Measurements from ENCODE around the gene PHEX.

PHEX gene

DNA sequence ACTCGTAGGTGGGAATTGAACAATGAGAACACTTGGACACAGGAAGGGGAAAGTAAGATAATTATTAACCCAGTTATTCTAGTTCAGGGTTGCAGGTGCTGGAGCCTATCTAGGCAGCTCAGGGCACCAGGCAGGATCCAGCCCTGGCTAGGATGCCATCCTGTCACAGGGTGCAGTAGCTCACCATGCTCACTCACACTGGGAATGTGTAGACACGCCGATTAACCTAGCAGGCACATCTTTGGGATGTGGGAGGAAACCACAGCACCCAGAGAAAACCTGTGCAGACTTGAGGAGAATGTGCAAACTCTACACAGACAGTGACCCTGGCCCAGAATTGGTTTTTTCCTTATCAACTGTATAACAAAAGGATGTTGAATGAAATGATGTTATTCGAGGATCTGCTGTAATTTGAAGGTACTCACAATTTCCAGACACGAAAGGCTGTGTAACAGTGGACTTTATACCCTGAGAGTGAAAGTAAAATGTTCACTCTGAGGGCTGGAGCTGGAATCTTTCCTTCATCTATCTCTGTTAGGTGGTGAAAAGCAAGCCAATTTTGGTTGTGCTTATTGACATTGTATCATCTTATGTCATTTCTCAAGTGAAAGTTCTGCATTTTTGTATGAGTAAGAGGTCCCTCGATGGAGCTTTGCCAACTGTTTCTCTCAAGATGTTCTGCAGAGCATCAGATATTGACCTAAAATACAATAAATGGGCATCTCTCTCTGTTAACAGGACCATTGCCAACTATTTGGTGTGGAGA lies 78.8 kb downstream of the PHEX start:
- DNase-seq: no peak

DNA sequence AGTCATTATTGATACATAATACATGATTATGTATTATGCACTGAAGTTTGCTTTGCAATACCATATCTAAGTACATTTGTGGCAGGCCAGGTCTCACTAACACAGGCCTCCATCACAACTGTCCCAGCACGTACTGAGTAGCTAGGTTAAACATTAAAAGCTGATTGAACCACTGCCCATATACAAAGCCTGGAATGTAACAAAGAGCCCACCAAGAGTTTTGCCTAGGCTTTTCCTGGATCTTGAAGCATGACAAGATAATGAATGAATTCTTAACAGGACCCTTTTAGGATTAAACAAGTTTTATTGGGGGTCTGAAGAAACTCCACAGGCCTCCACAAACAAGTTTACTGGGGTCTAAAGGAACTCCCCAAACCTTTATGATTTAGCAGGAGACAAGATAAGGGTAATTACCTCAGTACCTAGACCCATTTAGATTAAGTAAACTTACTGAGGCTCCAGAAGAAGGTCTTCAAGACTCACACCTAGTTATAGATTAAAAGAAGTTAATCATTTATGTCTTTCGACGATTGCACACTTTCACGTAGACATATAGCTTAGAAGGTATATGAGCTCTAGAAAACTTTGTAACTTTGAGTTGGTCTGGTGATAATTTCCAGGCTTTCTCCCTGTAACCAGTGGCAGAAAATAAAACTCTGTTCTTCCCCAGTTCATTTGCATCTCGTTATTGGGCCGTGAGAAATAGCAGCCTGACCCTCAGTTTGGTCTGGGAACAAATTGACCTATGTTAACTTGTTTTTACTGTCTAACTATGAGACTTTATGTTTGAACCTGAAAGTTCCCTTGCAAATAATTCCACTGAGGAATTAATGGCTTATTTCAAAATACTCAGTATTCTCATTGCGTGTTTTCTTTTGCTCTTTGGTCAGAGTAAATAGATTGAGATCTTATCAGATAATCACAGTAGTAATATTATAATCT lies 84.8 kb downstream of the PHEX start:
- no peak for DNase-seq

DNA sequence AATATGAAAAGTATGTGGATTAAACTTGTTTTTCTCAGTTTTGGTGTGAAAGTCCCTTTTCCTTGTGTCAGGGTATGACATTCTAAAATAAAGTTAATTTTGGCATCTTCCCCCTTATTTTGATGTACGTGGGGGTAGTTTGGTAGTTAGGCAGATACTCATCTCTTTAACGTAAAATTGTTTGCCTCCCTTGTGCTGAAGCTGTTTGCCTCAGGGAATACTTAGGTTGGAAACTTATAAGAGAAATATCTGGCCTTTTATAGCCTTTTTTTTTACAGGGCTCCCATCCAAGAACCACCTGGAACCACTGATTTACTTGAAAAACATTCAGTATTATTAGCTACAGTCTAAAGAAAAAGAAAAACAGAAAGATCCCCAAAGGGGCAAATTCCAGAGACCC lies 85.5 kb downstream of the PHEX start:
- DNase-seq: no peak

DNA sequence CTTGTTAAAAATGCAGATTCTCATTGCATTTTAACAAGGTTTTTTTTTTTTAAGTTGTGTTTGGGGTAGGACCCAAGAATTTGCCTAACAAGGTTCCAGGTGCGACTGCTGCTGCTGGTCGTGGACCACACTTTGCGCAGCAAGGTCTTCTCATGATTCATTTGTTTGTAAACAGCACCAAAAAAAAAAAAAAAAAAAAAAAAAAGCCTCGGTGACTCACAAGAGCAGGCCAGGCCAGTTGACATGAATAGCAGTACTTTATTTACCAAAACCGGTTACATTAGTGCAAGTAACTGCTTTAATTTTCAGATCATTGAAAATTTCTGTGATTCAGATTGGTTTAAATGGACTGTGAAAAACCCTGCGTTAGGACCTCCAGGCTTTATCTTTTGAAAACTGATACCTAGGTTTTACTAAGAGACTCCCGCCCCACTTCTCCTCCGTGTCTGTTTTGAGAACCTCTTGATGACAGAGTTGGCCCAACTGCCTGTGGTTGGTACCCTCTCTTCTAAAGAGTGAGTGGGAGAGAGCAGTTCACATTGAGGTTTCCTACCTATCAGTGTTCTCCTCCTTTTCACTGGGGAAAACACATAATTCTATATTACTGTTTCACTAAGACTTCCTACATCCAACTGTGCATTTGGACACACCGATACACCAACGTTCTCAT lies 86.2 kb downstream of the PHEX start:
- no peak for DNase-seq

DNA sequence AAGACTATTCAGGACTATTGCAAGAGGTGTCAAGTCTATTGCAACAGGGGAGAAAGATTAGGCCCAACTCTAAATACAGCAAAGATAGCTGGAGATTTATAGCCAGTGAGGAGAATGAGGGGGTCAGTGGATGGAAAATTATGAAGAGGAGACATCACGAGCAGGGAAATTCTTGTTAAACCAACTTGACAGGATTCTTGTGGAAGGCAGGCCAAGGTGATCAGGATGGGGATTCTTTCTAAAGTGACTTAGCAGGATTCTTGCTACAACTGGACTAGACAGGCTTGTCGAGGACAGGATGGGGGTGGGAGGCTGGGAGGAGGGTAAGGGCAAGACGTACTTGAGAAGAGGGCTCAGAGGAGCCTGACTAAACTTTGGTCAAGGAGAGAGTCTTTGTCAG lies 89.0 kb downstream of the PHEX start:
- no peak for DNase-seq

DNA sequence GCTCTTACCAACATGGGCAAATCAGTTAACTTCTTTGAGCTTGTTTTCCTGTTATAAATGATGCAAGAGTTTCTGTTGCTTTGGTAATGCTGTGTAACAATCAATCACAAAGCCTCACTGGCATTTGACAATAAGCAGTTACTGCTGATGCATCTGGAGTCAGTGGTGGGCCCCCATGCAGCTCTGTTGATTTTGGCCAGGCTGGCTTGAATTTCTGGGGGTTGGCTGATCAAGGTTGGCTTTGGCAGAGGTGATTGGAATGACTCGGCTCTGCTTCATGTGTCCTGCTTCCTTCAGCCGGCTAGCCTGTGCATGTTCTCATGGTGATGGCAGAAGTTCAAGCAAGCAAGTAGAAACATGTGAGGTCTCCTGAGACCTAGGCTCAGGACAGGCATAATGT lies 90.4 kb downstream of the PHEX start:
- no peak for DNase-seq

DNA sequence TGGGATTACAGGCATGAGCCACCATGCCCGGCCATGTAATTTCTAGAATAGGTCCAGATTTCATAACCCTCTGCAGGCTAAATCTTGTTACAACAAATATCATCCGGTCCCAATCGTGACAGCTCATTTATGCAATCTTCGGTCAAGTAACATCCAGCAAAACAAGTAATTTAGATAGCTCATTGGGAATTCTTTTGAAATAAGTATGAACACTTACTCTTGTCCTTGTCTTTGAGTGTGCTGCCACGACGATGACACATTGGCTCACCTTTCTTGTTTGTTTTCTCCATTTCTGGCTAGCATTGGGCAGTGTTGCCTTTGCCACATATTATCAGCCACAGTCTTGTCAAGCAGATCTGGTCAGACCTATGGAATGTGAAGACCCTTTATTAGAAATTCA lies 92.0 kb downstream of the PHEX start:
- DNase-seq: no peak

DNA sequence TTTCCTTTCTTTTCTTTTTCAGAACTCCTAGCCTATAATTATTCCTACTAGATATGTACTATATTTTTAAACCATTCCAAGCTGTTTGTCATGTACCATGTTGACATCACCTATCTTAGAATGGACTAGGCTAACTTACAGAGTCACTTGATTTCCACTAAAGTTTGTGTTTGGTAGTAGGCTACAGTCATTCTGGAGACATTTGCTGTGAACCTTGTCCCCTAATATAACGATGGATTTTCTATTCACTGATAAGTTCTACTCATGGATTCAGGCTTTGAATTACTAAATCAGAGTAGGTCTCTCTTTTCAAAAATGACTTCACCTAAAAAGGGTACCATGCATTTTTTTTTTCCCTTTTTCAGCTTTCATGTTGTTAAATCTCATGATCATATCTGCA lies 93.4 kb downstream of the PHEX start:
- no peak for DNase-seq

DNA sequence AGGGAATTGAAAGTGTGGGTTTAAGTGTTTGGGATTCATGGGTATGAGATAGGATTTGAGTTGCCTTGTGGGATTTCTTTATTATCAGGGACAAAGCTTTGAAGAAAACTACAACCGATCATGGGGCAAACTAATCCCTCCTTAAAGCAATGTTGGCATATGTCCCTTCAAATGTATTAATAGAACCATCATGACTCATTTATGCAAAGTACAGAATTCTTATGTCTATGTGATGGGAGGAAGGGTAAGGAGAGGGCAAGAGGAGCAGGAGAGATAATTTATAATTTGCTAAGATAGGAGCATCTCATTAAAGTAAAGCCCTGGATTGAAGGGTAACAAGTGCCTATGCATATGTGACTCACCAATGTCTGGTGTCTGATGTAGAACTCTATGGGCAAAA lies 94.2 kb downstream of the PHEX start:
- DNase-seq: no peak

DNA sequence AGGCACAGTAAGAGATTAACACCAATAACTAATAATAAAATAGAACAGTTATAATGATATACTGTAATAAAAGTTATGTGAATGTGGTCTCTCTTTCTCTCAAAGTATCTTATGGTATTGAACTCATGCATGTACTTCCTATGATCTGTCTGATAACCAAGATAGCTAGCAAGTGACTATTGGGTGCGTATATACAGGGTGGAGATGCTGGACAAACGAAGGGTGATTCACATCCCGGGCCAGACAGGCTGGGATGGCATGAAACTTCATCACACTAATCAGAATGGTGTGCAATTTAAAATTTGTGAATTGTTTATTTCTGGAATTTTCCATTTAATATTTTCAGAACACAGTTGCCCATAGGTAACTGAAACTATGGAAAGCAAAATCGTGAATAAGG lies 96.8 kb downstream of the PHEX start:
- DNase-seq: no peak

DNA sequence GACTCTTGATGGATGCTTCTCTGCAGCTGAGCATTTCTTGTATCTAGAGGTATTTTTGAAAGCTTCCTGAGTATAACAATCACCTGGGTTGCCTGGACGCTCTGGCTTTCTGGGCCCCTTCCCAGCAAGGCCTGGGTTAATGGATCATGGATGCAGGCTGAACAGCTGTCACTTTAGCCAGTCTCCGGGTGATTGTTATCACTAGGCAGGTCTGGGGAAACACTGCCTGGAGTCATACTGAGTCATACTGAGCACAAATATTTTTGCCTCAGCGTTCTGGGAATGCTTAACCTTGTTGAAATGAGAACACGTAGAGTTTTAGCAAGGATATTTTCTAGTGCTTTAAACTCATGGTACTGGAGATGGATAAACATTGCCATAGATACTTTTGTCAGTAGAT lies 102.6 kb downstream of the PHEX start:
- DNase-seq: no peak

DNA sequence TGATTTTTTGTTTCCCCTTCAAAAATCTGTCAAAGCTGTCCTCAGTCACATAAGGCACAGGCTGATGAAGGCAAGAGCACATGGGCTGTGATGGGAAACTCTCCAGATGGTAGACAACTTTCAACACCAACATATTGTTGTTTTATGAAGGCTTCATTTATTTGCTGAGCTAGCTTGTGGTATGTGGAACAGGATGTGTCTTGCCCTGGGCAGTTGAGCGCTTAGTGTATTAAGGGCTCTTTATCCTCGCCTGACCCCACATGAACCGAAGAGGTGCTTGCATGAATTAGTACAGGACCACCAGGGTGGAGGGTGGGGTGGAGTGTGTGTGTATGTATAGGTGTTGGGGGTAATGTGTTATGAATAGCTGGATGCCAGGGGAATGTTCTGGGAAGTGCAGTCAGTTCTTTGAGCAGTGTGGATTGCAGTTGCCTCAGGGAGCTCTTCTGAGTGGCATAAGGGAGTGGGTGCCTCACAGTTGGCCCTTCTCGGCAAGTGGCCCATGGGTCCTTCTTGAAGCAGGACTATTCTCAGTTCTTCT lies 103.1 kb downstream of the PHEX start:
- DNase-seq: no peak

DNA sequence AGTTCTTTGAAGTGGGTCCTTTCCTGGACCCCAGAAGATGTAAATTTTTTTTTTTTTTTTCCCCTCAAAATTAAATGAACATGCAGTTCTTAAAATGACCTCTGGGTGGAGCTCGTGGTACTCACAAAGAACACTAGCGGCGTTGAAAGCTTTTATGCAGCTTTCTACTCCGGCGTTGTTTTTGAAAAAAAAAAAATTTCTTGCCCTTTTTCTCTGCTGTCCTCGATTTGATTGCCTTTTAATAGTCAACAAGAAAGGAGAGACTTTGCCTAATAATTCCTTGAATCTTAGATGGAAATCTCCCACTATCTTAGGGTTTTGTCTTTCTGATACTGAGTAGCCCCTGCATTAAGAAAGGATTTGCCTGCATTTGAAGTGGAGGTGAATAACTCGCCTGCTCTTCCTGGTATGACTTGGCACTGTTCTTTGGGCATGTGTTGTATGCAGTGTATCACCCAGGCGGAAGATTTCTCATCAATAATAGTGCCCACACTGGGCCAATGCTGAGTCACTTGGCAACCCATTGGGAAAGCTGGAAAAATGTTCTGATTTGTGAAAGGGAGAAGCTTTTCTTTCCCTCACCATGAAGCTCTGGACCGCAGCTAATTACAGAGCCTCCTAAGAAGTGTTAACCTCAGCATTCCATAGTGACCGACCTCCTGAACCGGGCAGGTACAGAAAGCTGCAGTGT lies 104.0 kb downstream of the PHEX start:
- DNase-seq: peak; percentile 56

DNA sequence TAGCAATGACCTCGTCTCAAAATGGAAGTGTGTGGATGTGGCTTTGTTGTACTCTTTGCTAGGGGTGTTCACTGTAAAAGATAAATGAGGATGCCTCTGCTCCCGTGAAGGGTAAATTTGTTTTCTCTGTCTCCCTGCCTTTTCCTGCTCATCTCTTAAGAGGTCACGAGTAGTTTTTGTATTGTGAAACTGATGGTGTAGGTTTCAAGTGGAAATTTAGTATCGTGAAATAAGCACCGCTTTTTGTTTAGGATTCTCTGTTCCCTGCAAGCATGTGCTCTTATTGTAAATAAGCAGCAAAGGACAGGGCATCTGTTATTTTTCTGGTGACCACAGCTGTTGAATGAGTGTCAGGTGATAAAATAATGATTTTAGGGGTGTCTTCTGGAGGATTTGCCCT lies 104.6 kb downstream of the PHEX start:
- no peak for DNase-seq

DNA sequence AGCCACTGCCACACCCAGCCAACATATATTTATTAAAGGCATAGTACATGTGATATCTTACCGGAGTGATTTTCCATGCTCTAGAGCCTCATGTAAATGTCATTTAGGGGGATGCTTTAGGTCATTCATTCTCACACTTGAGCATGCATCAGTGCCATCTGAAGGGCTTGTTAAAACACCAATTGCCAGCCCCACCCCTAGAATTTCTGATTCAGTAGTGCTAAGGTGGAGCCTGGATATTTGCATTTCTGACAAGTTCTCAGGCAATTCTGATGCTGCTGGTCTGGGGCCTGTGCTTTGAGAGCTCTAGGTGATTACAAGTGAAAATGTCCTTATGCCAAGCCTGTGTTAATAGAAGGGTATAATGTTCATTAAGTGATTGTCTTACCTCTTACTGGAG lies 107.7 kb downstream of the PHEX start:
- no peak for DNase-seq

DNA sequence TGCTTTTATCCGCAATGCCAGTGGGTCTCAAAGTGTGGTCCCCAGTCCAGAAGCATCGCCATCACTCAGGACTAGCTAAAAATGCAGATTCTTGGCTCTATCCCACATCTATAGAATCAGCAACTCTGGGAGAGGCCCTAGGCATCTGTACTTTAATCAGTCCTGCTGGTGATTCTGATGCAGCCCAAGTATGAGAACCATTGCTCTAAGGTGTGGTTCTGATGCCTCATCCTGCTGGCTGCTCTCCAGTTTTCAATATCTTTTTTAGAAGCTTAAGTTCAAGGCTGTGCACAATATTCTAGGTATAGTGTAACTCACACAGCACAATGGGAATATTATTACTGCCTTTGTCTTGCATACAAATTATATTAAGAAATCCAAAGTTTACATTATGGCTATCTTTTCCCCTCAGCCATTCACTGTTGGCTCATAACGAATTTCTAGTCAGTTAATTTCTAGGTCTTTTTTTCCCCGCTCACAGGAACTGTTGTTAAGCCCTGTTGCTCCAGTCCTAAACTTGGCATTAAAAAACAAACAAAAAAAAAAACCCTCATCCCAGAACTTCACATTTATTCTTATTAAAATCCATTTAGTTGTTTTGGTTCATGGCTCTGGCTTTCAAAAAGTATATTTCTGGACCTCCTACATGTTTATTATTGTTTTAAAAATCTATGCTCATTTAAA lies 109.1 kb downstream of the PHEX start:
- no peak for DNase-seq

DNA sequence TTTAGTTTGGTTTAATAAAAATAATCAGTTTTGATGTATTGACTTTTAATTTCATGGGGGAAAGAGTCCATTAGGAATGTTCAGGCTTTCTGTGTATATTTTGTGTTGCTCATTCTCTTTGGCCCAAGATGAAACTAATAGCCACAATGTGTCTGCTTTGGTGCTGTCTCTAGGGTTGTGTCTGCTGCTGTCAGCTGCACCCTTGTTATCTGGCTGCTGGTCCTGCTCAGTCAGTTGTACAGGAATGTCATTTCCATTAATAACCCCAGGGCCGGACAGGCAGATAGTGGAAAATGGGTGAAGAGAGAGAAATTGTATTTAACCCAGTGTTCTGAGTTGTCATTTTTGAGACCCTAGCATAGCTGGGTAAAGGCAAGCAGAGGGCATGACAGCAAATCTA lies 115.1 kb downstream of the PHEX start:
- no peak for DNase-seq

DNA sequence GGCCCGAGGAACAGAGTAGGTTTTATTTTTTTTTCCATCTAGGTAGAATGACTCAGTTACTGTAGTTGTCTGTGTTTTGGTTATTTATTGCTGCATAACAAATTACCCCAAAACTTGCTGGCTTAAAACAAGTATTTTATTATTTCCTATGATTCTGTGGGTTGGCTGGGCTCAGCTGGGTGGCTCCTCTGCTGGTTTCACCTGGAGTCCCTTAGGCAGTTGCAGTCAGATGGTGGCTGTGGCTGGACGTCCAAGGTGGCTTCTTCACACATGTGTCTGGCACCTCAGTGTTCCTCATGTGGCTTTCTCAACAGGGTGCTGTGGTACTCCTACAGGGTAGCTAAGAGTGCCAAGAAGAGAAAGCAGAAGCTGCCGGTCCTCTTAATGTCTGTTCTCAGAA lies 115.8 kb downstream of the PHEX start:
- DNase-seq: no peak

DNA sequence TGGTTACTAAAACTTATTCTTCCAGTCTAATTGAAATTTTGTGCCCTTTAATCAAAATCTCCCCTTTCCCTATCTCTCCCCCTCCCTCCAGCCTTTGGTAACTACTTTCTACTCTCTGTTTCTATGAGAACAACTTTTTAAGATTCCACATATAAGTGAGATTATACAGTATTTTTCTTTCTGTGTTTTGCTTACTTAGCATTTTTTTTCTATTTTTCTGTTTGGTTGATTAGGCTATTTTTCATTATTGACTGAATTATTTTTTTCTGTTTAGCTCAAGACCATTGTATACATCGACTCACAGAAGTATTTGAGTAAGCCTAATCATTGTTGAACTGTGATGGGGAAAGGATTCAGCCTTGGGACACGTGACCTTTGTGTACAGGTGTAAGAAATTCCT lies 116.4 kb downstream of the PHEX start:
- DNase-seq: no peak

DNA sequence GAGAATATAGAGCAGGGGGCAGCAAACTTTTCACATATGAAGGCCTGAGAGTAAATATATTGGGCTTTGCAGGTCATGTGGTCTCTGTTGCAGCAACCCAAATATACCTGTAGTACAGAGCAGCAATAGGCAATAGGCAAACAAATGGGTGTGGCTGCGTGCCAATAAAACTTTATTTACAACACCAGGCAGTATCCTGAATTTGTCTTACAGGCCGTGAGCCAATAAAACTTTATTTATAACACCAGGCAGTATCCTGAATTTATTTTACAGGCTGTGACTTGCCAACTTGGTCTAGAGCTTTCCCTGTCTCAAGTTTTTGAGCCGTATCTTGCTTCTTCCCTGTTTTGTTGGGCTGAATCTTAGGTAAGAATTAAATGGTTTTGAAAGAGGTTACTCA lies 118.2 kb downstream of the PHEX start:
- DNase-seq: no peak

DNA sequence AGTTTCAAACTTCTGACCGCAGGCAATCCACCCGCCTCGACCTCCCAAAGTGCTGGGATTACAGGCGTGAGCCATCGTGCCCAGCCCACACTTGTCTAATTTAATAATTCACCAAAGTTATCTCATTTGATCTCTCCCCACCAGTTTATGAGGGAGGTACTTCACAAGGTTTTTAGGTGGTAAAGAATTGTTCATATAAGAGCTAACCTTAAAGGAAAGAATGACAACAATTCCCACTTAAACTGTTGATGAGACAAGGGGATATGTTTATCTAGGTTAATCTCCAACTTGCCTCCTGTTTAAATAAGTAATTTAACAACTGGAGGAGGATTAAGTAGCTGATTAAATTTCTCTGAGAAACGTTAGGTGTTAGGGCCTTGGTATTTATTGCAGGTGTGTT lies 123.0 kb downstream of the PHEX start:
- no peak for DNase-seq

DNA sequence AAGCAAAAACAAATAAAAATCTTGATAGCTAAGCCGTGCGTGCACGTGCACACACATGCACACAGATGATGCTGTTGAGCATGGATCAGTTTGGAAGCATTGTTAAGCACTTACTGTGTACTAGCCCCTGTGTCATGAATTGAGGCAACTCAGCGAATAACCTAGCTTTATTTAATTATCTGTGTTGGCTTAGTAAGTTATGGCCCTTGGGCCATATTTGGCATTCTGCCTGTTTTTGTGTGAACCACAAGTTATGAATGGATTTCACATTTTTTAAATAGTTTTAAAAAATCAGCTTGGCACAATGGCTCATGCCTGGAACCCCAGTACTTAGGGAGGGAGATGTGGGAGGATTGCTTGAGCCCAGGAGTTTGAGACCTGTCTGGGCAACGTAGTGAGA lies 126.9 kb downstream of the PHEX start:
- no peak for DNase-seq

All from hematopoietic multipotent progenitor cell treated with erythropoietin and hydrocortisone succinate and interleukin-3 and kit ligand, for 6 days (in vitro differentiated cells).